Measurements from ENCODE around the gene HBG1.
"Not testable (repeated sequence)": the region's sequence is repeated elsewhere in the genome, so short reads cannot be mapped to it uniquely, and the experiment has no call there.

Gene HBG1

DNA sequence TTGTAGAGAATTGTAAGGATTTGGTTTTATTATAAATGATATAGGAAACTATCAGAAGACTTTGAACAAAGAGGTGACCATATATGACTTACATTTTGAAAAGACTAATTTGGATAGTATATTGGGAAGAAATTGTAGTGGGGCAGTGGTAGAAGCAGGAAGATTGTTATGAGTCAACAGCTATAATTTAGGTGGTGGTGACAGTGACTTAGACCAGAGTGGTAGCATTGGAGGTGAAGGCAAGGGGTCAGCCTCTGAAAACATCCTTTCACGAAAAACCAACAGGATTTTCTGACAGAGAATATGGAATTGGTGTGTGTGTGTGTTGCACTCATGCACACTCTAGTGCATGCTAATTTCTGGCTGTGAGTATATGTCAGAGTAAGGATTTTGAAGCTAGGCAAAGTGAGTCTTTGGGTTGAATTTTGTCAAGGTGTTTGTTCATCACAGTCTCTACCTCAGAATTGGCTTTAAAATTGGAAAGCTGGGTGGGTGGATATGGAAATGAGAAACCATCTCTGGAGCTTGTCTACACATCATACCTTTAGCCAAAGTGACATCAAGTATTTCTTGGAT, 28.2 kb upstream of the HBG1 start:
- no peak for DNase-seq (ENCODE audit: low read depth in 2 of 2)

DNA sequence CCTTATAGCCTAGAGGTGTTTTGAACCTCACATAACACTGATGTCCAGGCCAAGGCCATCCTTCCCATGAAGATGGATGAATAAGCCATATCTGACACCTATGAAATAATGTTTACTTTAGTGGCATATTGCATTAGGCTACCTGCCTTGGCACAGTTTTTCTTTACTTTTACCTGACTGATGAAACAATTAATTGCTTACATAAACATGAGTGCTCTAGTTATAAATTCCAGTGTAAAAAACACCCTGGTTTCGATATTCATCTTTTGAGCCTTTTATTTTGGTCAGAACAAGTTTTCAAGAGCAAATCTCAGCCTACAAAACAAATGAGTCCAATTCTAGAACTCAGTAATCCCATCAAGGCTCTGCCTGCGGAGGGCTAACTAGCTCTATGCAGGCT, 27.0 kb upstream of the HBG1 start:
- DNase-seq (ENCODE audit: low read depth in 2 of 2): no peak

DNA sequence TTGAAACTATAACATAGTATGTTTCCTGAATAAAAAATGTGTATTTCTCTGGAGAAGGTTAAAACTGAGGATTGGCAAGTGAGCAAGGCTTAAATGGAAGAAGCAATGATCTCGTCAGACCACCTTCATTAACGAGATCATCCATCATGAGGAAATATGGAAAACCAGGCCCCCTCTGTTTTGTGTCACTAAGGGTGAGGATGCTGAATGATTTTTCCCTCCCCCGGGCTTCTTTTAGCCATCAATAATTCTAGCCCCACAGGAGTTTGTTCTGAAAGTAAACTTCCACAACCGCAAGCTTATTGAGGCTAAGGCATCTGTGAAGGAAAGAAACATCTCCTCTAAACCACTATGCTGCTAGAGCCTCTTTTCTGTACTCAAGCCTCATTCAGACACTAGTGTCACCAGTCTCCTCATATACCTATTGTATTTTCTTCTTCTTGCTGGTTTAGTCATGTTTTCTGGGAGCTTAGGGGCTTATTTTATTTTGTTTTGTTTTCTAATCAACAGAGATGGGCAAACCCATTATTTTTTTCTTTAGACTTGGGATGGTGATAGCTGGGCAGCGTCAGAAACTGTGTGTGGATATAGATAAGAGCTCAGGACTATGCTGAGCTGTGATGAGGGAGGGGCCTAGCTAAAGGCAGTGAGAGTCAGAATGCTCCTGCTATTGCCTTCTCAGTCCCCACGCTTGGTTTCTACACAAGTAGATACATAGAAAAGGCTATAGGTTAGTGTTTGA, 25.9 kb upstream of the HBG1 start:
- DNase-seq (ENCODE audit: low read depth in 2 of 2): no peak

DNA sequence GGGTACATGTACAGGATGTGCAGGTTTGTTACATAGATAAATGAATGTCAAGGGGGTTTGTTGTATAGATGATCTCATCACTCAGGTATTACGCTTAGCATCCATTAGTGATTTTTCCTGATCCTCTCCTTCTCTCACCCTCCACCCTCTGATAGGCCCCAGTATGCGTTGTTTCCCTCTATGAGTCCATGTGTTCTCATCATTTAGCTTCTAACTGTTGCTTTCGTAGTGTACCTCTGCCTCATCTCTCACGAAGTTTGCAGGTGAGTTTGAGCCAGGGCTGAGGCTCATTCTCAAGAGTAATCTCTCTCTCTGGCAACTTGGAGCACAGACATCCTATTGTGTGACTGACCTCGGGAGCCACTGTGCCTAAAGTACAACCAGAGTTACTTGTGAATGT, 24.7 kb upstream of the HBG1 start:
- no peak for DNase-seq (ENCODE audit: low read depth in 2 of 2)

DNA sequence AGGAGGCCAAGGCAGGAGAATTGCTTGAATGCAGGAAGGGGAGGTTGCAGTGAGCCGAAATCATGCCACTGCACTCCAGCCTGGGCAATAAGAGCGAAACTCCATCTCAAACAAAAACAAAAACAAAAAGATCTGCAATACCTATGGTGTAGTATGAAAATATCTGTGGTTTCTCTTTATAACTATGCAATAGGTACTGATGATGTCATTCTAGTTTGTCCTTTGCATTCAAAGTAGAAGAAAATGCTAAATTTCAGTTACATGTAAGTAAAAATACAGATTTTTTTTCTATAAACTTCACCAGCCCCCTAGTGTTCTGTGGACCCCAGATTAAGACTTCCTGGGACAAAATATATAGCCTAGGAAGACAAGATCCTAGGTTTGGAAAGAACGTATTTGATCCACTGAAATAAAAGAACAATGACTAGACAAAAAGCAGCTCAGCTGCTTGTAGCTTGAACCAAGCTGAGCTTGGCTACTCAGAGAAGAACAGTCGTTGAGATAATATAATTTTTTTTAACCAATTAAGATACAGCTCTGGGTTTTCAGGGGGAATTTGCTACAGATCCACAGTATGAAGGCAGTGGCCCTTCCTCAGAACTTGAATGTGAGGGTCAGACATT, 22.8 kb upstream of the HBG1 start:
- DNase-seq (ENCODE audit: low read depth in 2 of 2): no peak

DNA sequence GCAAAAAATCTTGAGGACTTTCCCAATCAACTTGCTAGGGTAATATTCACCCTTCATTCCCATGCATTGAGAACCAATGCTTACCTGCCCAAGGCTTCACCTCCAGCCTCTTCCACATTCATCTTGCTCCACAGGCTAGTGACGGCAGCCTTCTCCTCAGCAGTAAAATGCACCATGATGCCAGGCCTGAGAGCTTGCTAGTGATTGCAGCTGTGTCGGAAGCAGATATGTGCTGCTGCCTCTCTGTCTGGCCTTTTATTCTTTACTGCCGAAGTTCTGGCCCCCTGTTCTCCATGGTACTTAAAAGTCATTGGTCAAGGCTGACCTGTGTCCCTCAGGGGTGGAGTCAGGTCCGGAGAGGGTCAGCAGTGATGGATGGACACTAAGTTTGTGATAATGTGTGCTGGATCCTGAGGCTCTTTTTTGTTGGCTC, 20.1 kb upstream of the HBG1 start, which contains the start of gene HBE1:
HBE1 (minus strand) TSS at position 231 of the 433 bp plus-strand sequence; CDS start at position 176, 55 bp downstream.
- no peak for DNase-seq (ENCODE audit: low read depth in 2 of 2)

DNA sequence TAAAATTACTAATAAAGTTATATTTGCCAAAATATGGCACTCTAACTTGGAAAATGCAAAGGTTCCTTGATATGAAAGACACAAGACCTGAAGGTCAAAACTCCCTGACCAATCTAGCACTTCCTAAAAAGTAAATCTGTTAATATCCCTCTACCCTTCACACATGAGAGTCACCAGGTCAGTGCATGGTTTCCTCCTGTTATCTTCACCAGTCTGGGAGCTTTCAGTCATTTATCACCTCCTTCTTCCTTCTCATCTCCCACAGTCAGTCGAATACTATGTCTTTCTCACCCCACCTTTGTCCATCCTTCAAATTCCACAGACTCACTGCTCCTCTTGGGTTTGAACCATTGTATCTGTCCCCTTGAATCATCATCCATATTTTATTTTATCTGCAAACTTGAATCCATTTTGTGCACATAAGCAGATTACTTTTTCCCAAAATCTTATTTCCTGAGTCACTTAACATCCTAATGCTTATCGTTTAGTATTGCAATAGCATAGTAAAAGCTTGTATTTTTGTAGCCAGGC, 17.4 kb upstream of the HBG1 start:
- no peak for DNase-seq (ENCODE audit: low read depth in 2 of 2)

DNA sequence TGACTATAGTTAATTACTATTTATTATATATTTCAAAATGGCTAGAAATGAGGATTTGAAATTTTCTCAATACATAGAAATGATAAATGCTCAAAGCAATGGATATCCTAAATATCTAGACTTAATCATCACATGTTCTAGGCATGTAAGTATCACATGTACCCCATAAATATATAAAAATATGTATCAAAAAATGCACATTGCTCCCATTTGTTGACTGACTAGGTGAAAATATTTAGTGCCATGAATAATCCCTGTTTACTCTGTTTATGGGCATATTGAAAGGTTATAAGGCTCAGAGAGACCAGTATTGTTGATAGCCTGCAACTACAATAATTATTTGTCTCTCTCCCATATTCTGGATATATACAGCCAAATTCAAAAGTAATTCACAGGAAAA, 17.0 kb upstream of the HBG1 start:
- no peak for DNase-seq (ENCODE audit: low read depth in 2 of 2)

DNA sequence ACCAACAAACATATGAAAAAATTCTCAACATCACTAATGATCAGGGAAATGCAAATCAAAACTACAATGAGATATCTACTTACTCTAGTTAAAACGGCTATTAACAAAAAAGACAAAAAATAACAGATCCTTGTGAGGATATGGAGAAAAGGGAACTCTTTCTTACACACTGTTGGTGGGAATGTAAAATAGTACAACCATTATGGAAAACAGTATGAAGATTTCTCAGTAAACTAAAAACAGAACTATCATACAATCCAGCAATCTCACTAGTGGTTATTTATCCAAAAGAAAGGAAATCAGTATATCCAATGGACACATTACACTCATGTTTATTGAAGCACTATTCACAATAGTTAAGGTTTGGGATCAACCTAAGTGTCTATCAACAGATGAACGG, 16.2 kb upstream of the HBG1 start:
- DNase-seq (ENCODE audit: low read depth in 2 of 2): no peak

DNA sequence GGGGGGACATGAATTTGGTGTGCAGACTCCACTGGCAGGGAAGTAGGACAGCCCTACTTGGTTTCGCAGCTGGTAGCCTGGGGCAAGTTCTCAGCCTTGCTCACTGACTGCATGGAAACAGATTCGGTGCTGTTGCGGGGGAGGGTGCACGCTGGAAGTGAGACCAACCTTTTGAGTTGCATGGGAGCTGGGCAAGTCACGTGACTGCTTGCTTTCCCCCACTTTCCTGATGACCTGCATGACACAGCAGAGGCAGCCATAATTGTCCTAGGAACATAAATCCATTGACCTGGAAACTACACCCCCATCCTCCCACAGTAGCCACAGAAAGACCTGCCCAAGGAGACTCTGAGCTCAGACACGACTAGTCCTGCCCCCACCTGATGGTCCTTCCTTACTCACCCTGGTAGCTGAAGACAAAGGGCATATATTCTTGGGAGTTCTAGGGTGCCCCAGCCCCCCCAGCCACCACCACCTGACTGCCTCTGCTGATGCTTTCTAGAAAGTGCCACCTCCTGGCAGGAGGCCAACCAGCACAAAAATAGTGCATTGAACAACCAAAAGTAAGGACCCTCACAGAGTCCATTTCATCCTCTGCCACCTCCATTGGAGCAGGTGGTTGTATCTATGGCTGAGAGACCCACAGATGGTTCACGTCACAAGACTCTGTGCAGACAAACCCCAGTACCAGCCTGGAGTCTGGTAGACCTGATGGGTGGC, 9.0 kb upstream of the HBG1 start:
- DNase-seq (ENCODE audit: low read depth in 2 of 2): no peak

DNA sequence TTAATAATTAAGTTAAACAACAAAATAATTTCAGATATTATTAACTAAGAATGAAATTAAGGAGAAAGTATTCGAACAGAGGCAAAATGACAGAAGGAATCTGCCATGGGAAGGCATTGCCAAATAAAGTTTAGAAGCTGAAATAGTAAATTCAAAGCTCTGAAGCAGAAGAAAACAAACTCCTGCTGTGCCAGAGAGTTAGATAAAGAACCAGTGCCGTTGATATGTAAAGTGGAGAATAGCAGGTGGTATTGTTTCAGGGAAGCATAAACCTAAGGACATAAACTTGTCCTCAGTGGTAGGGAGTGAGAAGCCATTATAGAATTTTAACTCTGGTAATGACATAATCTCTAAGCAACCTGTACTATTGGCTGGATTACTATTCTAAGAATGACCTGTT, 7.6 kb upstream of the HBG1 start:
- DNase-seq (ENCODE audit: low read depth in 2 of 2): no peak

DNA sequence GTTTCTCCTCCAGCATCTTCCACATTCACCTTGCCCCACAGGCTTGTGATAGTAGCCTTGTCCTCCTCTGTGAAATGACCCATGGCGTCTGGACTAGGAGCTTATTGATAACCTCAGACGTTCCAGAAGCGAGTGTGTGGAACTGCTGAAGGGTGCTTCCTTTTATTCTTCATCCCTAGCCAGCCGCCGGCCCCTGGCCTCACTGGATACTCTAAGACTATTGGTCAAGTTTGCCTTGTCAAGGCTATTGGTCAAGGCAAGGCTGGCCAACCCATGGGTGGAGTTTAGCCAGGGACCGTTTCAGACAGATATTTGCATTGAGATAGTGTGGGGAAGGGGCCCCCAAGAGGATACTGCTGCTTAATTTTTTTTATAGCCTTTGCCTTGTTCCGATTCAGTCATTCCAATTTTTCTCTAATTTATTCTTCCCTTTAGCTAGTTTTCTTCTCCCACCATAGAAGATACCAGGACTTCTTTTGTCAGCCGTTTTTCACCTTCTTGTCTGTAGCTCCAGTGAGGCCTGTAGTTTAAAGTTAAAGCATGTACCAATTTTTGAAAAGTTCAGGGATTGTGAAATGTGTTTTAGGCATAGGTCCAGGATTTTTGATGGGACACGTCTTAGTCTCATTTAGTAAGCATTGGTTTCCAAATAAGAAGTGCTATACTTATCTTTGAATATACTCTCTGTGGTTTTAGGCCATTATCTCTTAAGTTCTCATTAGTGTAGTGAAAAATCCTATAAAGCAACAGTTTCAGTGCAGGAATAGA, 5.2 kb upstream of the HBG1 start, which contains the start of gene HBG2:
HBG2 (minus strand) TSS at position 136 of the 768 bp plus-strand sequence; CDS start at position 83, 53 bp downstream.
- not testable (repeated sequence) for DNase-seq (ENCODE audit: low read depth in 2 of 2)

DNA sequence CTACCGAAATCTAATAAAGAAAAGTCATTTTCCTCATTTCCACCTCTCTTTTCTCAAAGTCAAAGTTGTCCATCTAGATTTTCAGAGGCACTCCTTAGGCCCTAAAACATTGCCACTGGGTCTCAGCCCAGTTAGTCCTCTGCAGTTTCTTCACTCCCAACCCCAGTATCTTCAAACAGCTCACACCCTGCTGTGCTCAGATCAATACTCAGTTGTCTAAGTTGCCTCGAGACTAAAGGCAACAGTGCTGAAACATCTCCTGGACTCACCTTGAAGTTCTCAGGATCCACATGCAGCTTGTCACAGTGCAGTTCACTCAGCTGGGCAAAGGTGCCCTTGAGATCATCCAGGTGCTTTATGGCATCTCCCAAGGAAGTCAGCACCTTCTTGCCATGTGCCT, 4.4 kb upstream of the HBG1 start:
- not testable (repeated sequence) for DNase-seq (ENCODE audit: low read depth in 2 of 2)

DNA sequence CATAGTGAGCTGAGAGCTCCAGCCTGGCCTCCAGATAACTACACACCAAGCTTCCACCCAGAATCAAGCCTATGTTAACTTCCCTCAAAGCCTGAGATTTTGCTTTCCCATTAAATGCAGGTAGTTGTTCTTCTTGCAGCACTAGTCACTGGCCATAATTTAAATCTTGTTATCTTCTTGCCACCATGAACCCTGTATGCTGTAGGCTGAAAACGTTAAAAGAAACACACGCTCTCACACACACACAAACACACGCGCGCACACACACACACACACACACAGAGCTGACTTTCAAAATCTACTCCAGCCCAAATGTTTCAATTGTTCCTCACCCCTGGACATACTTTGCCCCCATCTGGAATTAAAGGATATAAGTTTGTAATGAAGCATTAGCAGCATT, 3.8 kb upstream of the HBG1 start:
- DNase-seq (ENCODE audit: low read depth in 2 of 2): not testable (repeated sequence)

DNA sequence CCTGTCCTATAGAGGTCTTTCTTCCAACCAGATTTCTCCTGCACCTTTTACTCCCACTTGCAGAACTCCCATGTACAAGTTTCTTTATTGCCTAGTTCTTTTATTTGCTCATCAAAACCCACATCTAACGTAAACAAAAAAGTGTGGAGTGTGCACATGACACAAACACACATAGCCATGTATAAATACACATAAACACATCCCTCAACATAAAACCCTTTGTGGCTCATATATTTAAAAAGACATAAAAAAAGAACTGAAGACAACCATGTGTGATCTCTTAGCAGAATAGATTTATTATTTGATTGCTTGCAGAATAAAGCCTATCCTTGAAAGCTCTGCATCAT, 3.2 kb upstream of the HBG1 start:
- no peak for DNase-seq (ENCODE audit: low read depth in 2 of 2)

DNA sequence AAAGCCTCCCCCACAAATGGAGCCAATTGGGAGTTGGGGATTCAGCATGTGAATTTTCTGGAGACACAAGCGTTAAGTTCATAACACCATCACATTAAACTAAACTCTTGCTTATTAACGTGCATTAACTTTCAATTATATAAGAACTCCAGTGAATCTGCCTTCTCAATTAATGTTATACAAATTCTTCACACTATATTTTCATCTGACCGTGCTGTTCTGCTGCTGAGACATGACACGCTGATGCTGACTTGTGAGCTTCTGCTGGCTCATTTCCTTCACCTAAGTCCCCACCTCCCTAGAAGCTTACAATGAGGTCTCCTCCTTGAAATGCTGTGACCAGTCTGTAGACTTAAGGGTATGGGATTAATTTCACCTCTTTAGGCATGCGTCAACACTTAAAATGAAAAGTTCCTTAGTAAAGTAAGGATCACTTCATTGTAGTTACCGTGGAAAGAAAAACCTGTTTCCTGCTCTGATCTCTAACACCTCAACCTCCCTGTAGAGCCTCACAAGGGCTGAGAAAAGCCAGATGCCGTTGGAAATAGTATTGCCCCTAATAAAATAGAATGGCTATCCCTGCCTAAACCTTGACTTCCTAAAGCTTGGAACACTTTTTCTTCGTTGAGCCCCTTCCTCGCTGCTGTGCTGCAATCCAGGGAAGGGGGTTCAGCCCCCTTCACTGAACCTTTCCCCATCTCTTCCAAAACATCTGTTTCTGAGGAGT, 2.7 kb upstream of the HBG1 start:
- DNase-seq (ENCODE audit: low read depth in 2 of 2): no peak

DNA sequence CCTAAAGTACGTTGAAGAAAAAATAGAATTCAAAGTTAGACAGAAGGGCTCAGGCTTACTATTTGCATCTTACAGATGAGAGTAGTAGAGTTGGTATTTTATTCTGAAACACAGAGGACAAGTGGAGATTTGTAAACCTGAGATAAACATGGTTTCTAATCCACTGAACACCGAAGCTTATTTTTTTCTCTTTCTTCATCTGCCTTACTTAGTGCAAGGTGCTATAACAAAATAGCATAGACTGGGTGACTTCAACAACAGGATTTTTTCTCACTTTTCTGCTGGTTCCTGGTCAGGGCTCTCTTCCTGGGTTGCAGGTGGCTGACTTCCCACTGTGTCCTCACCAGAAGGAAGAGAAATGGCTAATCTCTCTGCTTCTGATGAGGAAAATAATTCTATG, 2.1 kb upstream of the HBG1 start:
- DNase-seq (ENCODE audit: low read depth in 2 of 2): no peak

DNA sequence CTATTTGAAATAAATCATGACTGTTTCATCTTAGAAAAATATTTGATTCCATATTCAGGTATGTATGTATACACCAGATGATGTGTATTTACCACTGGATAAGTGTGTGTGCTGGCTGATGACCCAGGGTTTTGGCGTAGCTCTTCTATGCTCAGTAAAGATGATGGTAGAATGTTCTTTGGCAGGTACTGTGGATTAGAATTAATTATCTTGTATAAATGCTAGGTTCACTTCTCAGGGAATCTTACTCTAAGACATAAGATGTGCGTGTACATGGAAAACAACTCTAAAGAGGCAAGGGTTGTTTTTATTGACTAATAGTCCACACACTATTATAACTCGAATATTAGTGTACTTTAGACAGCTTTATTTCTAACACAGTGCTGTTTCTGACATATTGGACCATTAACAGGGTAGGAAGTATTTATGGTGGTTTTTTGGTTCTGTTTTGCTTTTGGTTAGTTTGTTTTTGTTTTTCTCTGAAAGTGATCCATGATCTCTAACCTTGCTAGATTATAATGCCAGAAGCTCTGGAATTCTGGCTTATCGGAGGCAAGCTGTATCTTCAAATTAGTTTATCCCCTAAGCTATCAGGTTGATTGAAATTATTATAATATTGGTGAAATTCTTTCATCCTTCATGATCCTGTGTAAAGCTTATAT, 1.0 kb upstream of the HBG1 start:
- DNase-seq (ENCODE audit: low read depth in 2 of 2): no peak

DNA sequence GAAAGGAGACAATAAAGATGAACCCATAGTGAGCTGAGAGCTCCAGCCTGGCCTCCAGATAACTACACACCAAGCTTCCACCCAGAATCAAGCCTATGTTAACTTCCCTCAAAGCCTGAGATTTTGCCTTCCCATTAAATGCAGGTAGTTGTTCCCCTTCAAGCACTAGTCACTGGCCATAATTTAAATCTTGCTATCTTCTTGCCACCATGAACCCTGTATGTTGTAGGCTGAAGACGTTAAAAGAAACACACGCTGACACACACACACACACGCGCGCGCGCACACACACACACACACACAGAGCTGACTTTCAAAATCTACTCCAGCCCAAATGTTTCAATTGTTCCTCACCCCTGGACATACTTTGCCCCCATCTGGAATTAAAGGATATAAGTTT, 1.2 kb downstream of the HBG1 start:
- DNase-seq (ENCODE audit: low read depth in 2 of 2): not testable (repeated sequence)

DNA sequence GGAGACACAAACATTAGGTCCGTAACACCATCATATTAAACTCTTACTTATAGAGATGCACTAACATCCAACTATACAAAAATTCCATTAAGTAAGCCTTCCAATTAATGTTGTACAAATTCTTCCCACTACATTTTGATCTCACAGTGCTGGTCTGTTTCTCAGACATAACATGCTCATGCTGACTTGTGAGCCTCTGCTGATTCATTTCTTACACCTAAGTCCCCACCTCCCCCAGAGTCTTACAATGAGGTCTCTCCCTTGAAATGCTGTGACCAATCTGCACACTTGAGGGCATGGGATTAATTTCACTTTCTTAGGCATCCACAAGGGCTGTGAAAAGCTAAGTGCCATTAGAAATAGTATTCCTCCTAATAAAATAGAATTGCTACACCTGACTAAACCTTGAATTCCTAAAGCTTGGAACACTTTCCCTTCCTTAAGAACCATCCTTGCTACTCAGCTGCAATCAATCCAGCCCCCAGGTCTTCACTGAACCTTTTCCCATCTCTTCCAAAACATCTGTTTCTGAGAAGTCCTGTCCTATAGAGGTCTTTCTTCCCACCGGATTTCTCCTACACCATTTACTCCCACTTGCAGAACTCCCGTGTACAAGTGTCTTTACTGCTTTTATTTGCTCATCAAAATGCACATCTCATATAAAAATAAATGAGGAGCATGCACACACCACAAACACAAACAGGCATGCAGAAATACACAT, 2.0 kb downstream of the HBG1 start:
- DNase-seq (ENCODE audit: low read depth in 2 of 2): no peak
